PC-3 (cell line): Measurements from ENCODE around the gene TRPV2. TPM values are rescaled to one million over a fixed set of nuclear protein-coding genes. Genes with fewer than 3 reads are reported as not detected.

Experiments used
- ATAC-seq: fragments of 200-7000 bp; cut with Tn5 transposase; 2 replicates; pipeline ENCODE4 v1.9.1; 2020; ENCODE audit warnings: mild to moderate bottlenecking, moderate library complexity
- BruUV-seq: library from RNA; stranded (reverse); fragments of 400-500 nt; replicated peaks from 2 replicates; lab custom pipeline; 2021; lab: Mats Ljungman, UMichigan
- CTCF ChIA-PET: fragments of 300-600 bp; sonication (Branson Sonifier 250); formaldehyde crosslinking; loops from one replicate; lab custom pipeline; 2022; ENCODE audit warnings: antibody characterized with exemption; lab: Charles Lee
- POLR2A ChIA-PET: fragments of 300-600 bp; sonication (Branson Sonifier 250); formaldehyde crosslinking; loops from one replicate; lab custom pipeline; 2022; ENCODE audit warnings: antibody characterized with exemption; ENCODE audit not compliant: unreplicated experiment; lab: Charles Lee
- DNase-seq: peaks from one replicate; pipeline ENCODE4 v3.0.0-alpha.2; 2015
- H2AFZ ChIP-seq: fragments of 300-600 bp; sonication (generic); 2 replicates; pipeline ENCODE4 v1.6.0; 2016; ENCODE audit warnings: antibody characterized with exemption, low read length
- H3F3A ChIP-seq: fragments of 300-600 bp; sonication (generic); one replicate; pipeline ENCODE4 v1.6.0; 2017; ENCODE audit warnings: antibody characterized with exemption, low read length, control low read depth, mild to moderate bottlenecking; ENCODE audit not compliant: unreplicated experiment
- H3K27ac ChIP-seq: fragments of 300-600 bp; sonication (generic); 2 replicates; pipeline ENCODE4 v1.5.1; 2016; ENCODE audit warnings: mild to moderate bottlenecking, low read length
- H3K27me3 ChIP-seq: fragments of 300-600 bp; sonication (generic); 2 replicates; pipeline ENCODE4 v1.6.1; 2016; ENCODE audit warnings: low read length, mixed read lengths
- H3K36me3 ChIP-seq: fragments of 300-600 bp; sonication (generic); 2 replicates; pipeline ENCODE4 v1.6.1; 2016; ENCODE audit warnings: low read depth, mixed run types, low read length, mixed read lengths
- H3K4me1 ChIP-seq: fragments of 300-600 bp; sonication (generic); 2 replicates; pipeline ENCODE4 v1.5.1; 2016; ENCODE audit warnings: low read length; ENCODE audit not compliant: insufficient read depth
- H3K4me2 ChIP-seq: fragments of 300-600 bp; sonication (generic); 2 replicates; pipeline ENCODE4 v1.6.0; 2016; ENCODE audit warnings: low read length
- H3K4me3 ChIP-seq: fragments of 300-600 bp; sonication (generic); 2 replicates; pipeline ENCODE4 v1.5.1; 2016; ENCODE audit warnings: mild to moderate bottlenecking, low read length, mixed read lengths
- H3K79me2 ChIP-seq: fragments of 300-600 bp; sonication (generic); 2 replicates; pipeline ENCODE4 v1.6.1; 2017; ENCODE audit warnings: low read length, mixed read lengths
- H3K9ac ChIP-seq: fragments of 300-600 bp; sonication (generic); 2 replicates; pipeline ENCODE4 v1.6.0; 2016; ENCODE audit warnings: mild to moderate bottlenecking, low read length
- H3K9me2 ChIP-seq: fragments of 300-600 bp; sonication (generic); replicated peaks from 2 replicates; pipeline ENCODE4 v1.6.1; 2016; ENCODE audit warnings: mixed run types, low read length, mixed read lengths
- H3K9me3 ChIP-seq: fragments of 300-600 bp; sonication (generic); 2 replicates; pipeline ENCODE4 v1.6.1; 2016; ENCODE audit warnings: low read length, mixed read lengths
- H4K20me1 ChIP-seq: fragments of 300-600 bp; sonication (generic); 2 replicates; pipeline ENCODE4 v1.6.1; 2016; ENCODE audit warnings: low read length, mixed read lengths
- CTCF ChIP-seq: fragments of 300-600 bp; sonication (generic); conservative IDR thresholded peaks from 2 replicates; pipeline ENCODE4 v1.5.1; 2017; ENCODE audit warnings: antibody characterized with exemption, low read depth, mild to moderate bottlenecking, low read length
- EZH2 ChIP-seq: fragments of 300-600 bp; sonication (generic); IDR thresholded peaks from one replicate; pipeline ENCODE4 v1.6.1; 2017; ENCODE audit warnings: antibody characterized with exemption, mild to moderate bottlenecking, low read length; ENCODE audit not compliant: unreplicated experiment
- EZH2phosphoT487 ChIP-seq: fragments of 300-600 bp; sonication (generic); IDR thresholded peaks from 2 replicates; pipeline ENCODE4 v1.6.1; 2018; ENCODE audit warnings: mild to moderate bottlenecking, antibody characterized with exemption, low read length, borderline replicate concordance
- intact Hi-C: fragments of 100-400 bp; cut with micrococcal nuclease; formaldehyde crosslinking; loops from 2 replicates; pipeline ENCODE4 v1.9.0; 2023
- total RNA-seq: library from RNA; depleted of rRNA; stranded (reverse); fragments of >200 nt; gene quantifications from 2 replicates; pipeline ENCODE4 v1.2.3, GENCODE V29; 2014

The TRPV2 gene
- total RNA-seq, 1 experiment from 2014 or later = 1.9 TPM

GRCh38 chr17:16480995-16481394, 65.6 kb downstream of the TRPV2 start:
- H2AFZ ChIP-seq = no peak overlapping the region
- H3K4me2 ChIP-seq = no peak overlapping the region
- no peaks in the 10 kb centered on the region for H4K20me1 ChIP-seq
- H3F3A ChIP-seq = no peaks in the 10 kb centered on the region
- H3K27ac ChIP-seq = no peak overlapping the region
- H3K4me1 ChIP-seq = peaks cover 14% of the 10 kb centered on the region
- ATAC-seq (no peak), DNase-seq (no peak)
- CTCF ChIA-PET = no interaction called here
- H3K27me3 ChIP-seq = no peaks in the 10 kb centered on the region
- POLR2A ChIA-PET = no interaction called here
- no peak overlapping the region for H3K9ac ChIP-seq
- H3K79me2 ChIP-seq = no peaks in the 10 kb centered on the region; the same call in 1 of the 2 replicates
- TF ChIP-seq CTCF (no peak), EZH2phosphoT487 (no peak), EZH2 (no peak)
- BruUV-seq = no TSS peak
- intact Hi-C loops = no loop called here
- no peaks in the 10 kb centered on the region for H3K9me2 ChIP-seq
- no peaks in the 10 kb centered on the region for H3K36me3 ChIP-seq
- H3K9me3 ChIP-seq = no peaks in the 10 kb centered on the region
- no peak overlapping the region for H3K4me3 ChIP-seq

GRCh38 chr17:16482253-16482652, 66.9 kb downstream of the TRPV2 start:
- CTCF ChIA-PET = no interaction called here
- no peaks in the 10 kb centered on the region; the same call in 1 of the 2 replicates for H3K79me2 ChIP-seq
- H3K9me3 ChIP-seq = no peaks in the 10 kb centered on the region
- peaks cover 22% of the 10 kb centered on the region for H3K4me1 ChIP-seq
- H3K27ac ChIP-seq = no peak overlapping the region
- H3K27me3 ChIP-seq = no peaks in the 10 kb centered on the region
- TF ChIP-seq CTCF = no peak
- no peak for TF ChIP-seq EZH2phosphoT487
- TF ChIP-seq EZH2 = no peak
- POLR2A ChIA-PET = no interaction called here
- no peaks in the 10 kb centered on the region for H3F3A ChIP-seq
- no peak for ATAC-seq
- no peaks in the 10 kb centered on the region for H4K20me1 ChIP-seq
- no peaks in the 10 kb centered on the region for H3K36me3 ChIP-seq
- no peak overlapping the region for H3K9ac ChIP-seq
- H3K9me2 ChIP-seq = no peaks in the 10 kb centered on the region
- BruUV-seq = no TSS peak
- no peak for DNase-seq
- no peak overlapping the region for H3K4me3 ChIP-seq
- intact Hi-C loops = no loop called here
- H2AFZ ChIP-seq = no peak overlapping the region
- H3K4me2 ChIP-seq = no peak overlapping the region

- Histone ChIP-seq H4K20me1 (no peaks in the 10 kb centered on the region), H2AFZ (no peak overlapping the region), H3K4me3 (no peak overlapping the region), H3K9me3 (no peaks in the 10 kb centered on the region), H3K4me1 (peaks cover 18% of the 10 kb centered on the region), H3K9me2 (no peaks in the 10 kb centered on the region), H3K27me3 (no peaks in the 10 kb centered on the region), H3K27ac (no peak overlapping the region), H3K4me2 (no peak overlapping the region), H3K36me3 (no peaks in the 10 kb centered on the region), H3K79me2 (no peaks in the 10 kb centered on the region; the same call in 1 of the 2 replicates), H3F3A (no peaks in the 10 kb centered on the region), H3K9ac (no peak overlapping the region)
- TF ChIP-seq EZH2 (no peak), EZH2phosphoT487 (no peak), CTCF (no peak)
- BruUV-seq = no TSS peak
- DNase-seq (no peak), ATAC-seq (no peak)
- intact Hi-C loops = no loop called here
- ChIA-PET POLR2A (no interaction called here), CTCF (no interaction called here)
Measured at GRCh38 chr17:16483021-16483645, 67.8 kb downstream of the TRPV2 start.
